ENCODE measurements around the gene PRDM15.

Gene PRDM15

GRCh38 chr21:41897047-41897669 is 18.0 kb upstream of the PRDM15 start:
- Histone ChIP-seq H3K27me3 (ENCODE audit: insufficient read depth, low read length, poor library complexity, severe bottlenecking) (no peaks in the 10 kb centered on the region), H3F3A (ENCODE audit: low read depth) (peaks cover 25% of the 10 kb centered on the region), H3K4me2 (ENCODE audit: low read depth, low read length, poor library complexity, severe bottlenecking) (peak overlapping the region; percentile 86), H3K9me2 (replicated peaks; ENCODE audit: low read depth, low read length) (no peaks in the 10 kb centered on the region), H3K4me1 (ENCODE audit: insufficient read depth, low read length, poor library complexity, severe bottlenecking) (peaks cover 81% of the 10 kb centered on the region), H4K20me1 (ENCODE audit: insufficient read depth, low read length, poor library complexity, severe bottlenecking) (no peaks in the 10 kb centered on the region), H3K9ac (ENCODE audit: low read depth, low read length, poor library complexity, severe bottlenecking) (peak overlapping the region; percentile 95), H3K79me2 (ENCODE audit: insufficient read depth, low read length) (peaks cover 64% of the 10 kb centered on the region), H3K4me3 (ENCODE audit: low read length, poor library complexity, severe bottlenecking) (peak overlapping the region; percentile 70), H3K9me3 (ENCODE audit: insufficient read depth, low read depth, low read length) (no peaks in the 10 kb centered on the region), H2AFZ (ENCODE audit: low read length) (no peak overlapping the region), H3K36me3 (ENCODE audit: insufficient read depth, low read length) (no peaks in the 10 kb centered on the region)
- no peak for TF ChIP-seq EZH2phosphoT487 (IDR thresholded peaks at IDR 0.05; ENCODE audit: borderline replicate concordance)
- TF ChIP-seq, protein P1, sequence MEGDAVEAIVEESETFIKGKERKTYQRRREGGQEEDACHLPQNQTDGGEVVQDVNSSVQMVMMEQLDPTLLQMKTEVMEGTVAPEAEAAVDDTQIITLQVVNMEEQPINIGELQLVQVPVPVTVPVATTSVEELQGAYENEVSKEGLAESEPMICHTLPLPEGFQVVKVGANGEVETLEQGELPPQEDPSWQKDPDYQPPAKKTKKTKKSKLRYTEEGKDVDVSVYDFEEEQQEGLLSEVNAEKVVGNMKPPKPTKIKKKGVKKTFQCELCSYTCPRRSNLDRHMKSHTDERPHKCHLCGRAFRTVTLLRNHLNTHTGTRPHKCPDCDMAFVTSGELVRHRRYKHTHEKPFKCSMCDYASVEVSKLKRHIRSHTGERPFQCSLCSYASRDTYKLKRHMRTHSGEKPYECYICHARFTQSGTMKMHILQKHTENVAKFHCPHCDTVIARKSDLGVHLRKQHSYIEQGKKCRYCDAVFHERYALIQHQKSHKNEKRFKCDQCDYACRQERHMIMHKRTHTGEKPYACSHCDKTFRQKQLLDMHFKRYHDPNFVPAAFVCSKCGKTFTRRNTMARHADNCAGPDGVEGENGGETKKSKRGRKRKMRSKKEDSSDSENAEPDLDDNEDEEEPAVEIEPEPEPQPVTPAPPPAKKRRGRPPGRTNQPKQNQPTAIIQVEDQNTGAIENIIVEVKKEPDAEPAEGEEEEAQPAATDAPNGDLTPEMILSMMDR (conservative IDR thresholded peaks at IDR 0.05; ENCODE audit: low read length): no peak

GRCh38 chr21:41895643-41896493 is 16.7 kb upstream of the PRDM15 start:
- H3K9ac ChIP-seq (ENCODE audit: low read depth, low read length, poor library complexity, severe bottlenecking): peak overlapping the region; percentile 95
- H3K79me2 ChIP-seq (ENCODE audit: insufficient read depth, low read length): peaks cover 76% of the 10 kb centered on the region
- no peak overlapping the region for H2AFZ ChIP-seq (ENCODE audit: low read length)
- H4K20me1 ChIP-seq (ENCODE audit: insufficient read depth, low read length, poor library complexity, severe bottlenecking): no peaks in the 10 kb centered on the region
- no peaks in the 10 kb centered on the region for H3K27me3 ChIP-seq (ENCODE audit: insufficient read depth, low read length, poor library complexity, severe bottlenecking)
- H3K9me2 ChIP-seq (replicated peaks; ENCODE audit: low read depth, low read length): no peaks in the 10 kb centered on the region
- peaks cover 81% of the 10 kb centered on the region for H3K4me1 ChIP-seq (ENCODE audit: insufficient read depth, low read length, poor library complexity, severe bottlenecking)
- peak overlapping the region; percentile 70 for H3K4me3 ChIP-seq (ENCODE audit: low read length, poor library complexity, severe bottlenecking)
- peaks cover 25% of the 10 kb centered on the region for H3F3A ChIP-seq (ENCODE audit: low read depth)
- H3K4me2 ChIP-seq (ENCODE audit: low read depth, low read length, poor library complexity, severe bottlenecking): peak overlapping the region; percentile 86
- TF ChIP-seq, protein P1 (conservative IDR thresholded peaks at IDR 0.05; ENCODE audit: low read length): peak; percentile 52
- TF ChIP-seq EZH2phosphoT487 (IDR thresholded peaks at IDR 0.05; ENCODE audit: borderline replicate concordance): no peak
- H3K36me3 ChIP-seq (ENCODE audit: insufficient read depth, low read length): no peaks in the 10 kb centered on the region
- H3K9me3 ChIP-seq (ENCODE audit: insufficient read depth, low read depth, low read length): no peaks in the 10 kb centered on the region

DNA sequence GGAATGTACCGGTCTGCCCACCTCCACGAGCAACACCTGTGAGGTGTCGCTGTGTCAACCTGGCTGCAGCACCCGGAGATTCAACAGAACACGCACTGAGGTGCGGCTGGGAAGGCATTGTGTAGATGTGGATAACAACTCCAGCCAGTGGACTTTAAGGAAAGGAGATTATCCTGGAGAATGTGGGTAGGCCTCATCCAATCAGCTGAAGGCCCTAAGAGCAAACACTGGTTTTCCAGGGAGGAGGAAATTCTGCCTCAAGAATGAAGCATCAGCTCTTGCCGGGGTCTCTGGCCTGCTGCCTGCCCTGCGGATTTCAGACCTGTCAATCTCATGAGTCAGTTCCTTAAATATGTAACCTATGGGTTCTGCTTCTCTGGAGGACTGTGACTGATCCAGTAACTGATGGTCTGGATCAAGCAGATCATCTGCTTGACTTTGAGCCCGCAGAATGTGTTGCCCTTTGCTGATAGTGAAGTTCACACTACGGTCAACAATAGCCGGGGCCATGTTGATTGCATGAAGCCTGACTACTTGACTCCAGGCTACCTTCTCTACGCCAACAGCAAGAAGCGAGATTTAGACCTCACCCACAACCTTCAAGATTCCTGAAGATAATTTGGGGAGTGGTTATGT is 15.9 kb upstream of the PRDM15 start:
- Histone ChIP-seq H4K20me1 (ENCODE audit: insufficient read depth, low read length, poor library complexity, severe bottlenecking) (no peaks in the 10 kb centered on the region), H3K4me3 (ENCODE audit: low read length, poor library complexity, severe bottlenecking) (peak overlapping the region; percentile 70), H3K27me3 (ENCODE audit: insufficient read depth, low read length, poor library complexity, severe bottlenecking) (no peaks in the 10 kb centered on the region), H3K9me3 (ENCODE audit: insufficient read depth, low read depth, low read length) (no peaks in the 10 kb centered on the region), H2AFZ (ENCODE audit: low read length) (no peak overlapping the region), H3K4me2 (ENCODE audit: low read depth, low read length, poor library complexity, severe bottlenecking) (peak overlapping the region; percentile 86), H3K36me3 (ENCODE audit: insufficient read depth, low read length) (no peaks in the 10 kb centered on the region), H3K79me2 (ENCODE audit: insufficient read depth, low read length) (peaks cover 81% of the 10 kb centered on the region), H3K4me1 (ENCODE audit: insufficient read depth, low read length, poor library complexity, severe bottlenecking) (peaks cover 81% of the 10 kb centered on the region), H3K9me2 (replicated peaks; ENCODE audit: low read depth, low read length) (no peaks in the 10 kb centered on the region), H3K9ac (ENCODE audit: low read depth, low read length, poor library complexity, severe bottlenecking) (peak overlapping the region; percentile 95), H3F3A (ENCODE audit: low read depth) (peaks cover 25% of the 10 kb centered on the region)
- TF ChIP-seq, protein P1 (conservative IDR thresholded peaks at IDR 0.05; ENCODE audit: low read length): no peak
- no peak for TF ChIP-seq EZH2phosphoT487 (IDR thresholded peaks at IDR 0.05; ENCODE audit: borderline replicate concordance)
